Measurements from ENCODE around the gene SKI.

GRCh38 chr1:2229037-2229864 is 1.1 kb downstream of the SKI start:
- TF ChIP-seq CTCF (IDR thresholded peaks at IDR 0.05) (no peak), EZH2 (IDR thresholded peaks at IDR 0.05; ENCODE audit: borderline replicate concordance, insufficient read depth, low read depth, low read length, poor library complexity, severe bottlenecking) (no peak)

Data from B cell (primary cell).